ENCODE measurements around the gene CLSTN1.

The CLSTN1 gene

GRCh38 chr1:9710037-9710436, 113.7 kb downstream of the CLSTN1 start:
- intact Hi-C loops (cut with DNase I): no loop called here
- no peak for DNase-seq

- intact Hi-C loops (cut with DNase I): no loop called here
- no peak for DNase-seq
These were observed 117.6 kb downstream of the CLSTN1 start for GRCh38 chr1:9706178-9706577.

- DNase-seq: no peak
- intact Hi-C loops (cut with DNase I): no loop called here
These were observed 118.2 kb downstream of the CLSTN1 start for GRCh38 chr1:9705337-9706093.

- intact Hi-C loops (cut with DNase I): no loop called here
- DNase-seq: no peak
These were observed 120.1 kb downstream of the CLSTN1 start for GRCh38 chr1:9703681-9704080.

GRCh38 chr1:9703165-9703509, 120.6 kb downstream of the CLSTN1 start:
- DNase-seq: no peak
- intact Hi-C loops (cut with DNase I): no loop called here

GRCh38 chr1:9701665-9702064, 122.1 kb downstream of the CLSTN1 start:
- intact Hi-C loops (cut with DNase I): no loop called here

GRCh38 chr1:9700340-9700739, 123.4 kb downstream of the CLSTN1 start:
- intact Hi-C loops (cut with DNase I): no loop called here
- DNase-seq: no peak

More at GRCh38 chr1:9701665-9702064, 122.1 kb downstream of the CLSTN1 start:
- DNase-seq: no peak

- no peak for DNase-seq
- intact Hi-C loops (cut with DNase I): no loop called here
These were observed 124.4 kb downstream of the CLSTN1 start for GRCh38 chr1:9699361-9699760.

- no peak for DNase-seq
- intact Hi-C loops (cut with DNase I): no loop called here
These were observed 127.0 kb downstream of the CLSTN1 start for GRCh38 chr1:9696793-9697192.

- DNase-seq: peak in 1 of 42 donors; percentile 17
- intact Hi-C loops (cut with DNase I): no loop called here
These were observed 132.1 kb downstream of the CLSTN1 start for GRCh38 chr1:9691691-9692090.

- intact Hi-C loops (cut with DNase I): no loop called here
- DNase-seq: no peak
These were observed 132.7 kb downstream of the CLSTN1 start for GRCh38 chr1:9691108-9691445.

- no peak for DNase-seq
- intact Hi-C loops (cut with DNase I): no loop called here
These were observed 133.2 kb downstream of the CLSTN1 start for GRCh38 chr1:9690440-9691107.

GRCh38 chr1:9689971-9690381, 133.8 kb downstream of the CLSTN1 start:
- DNase-seq: peak in 9 of 42 donors; percentile 8 to 33 (median 13)
- intact Hi-C loops (cut with DNase I): no loop called here

GRCh38 chr1:9689011-9689706, 134.6 kb downstream of the CLSTN1 start:
- intact Hi-C loops (cut with DNase I): no loop called here
- DNase-seq: peak; percentile 17 to 86 (median 72)

GRCh38 chr1:9688599-9688998, 135.2 kb downstream of the CLSTN1 start:
- intact Hi-C loops (cut with DNase I): no loop called here
- DNase-seq: no peak

GRCh38 chr1:9687874-9688582, 135.7 kb downstream of the CLSTN1 start:
- intact Hi-C loops (cut with DNase I): no loop called here
- DNase-seq: peak in 1 of 42 donors; percentile 8

GRCh38 chr1:9687120-9687873, 136.5 kb downstream of the CLSTN1 start:
- intact Hi-C loops (cut with DNase I): no loop called here
- DNase-seq: peak in 12 of 42 donors; percentile 11 to 44 (median 18)

GRCh38 chr1:9684801-9685200, 139.0 kb downstream of the CLSTN1 start:
- intact Hi-C loops (cut with DNase I): no loop called here
- no peak for DNase-seq

GRCh38 chr1:9680828-9681227, 142.9 kb downstream of the CLSTN1 start:
- intact Hi-C loops (cut with DNase I): no loop called here
- no peak for DNase-seq

All from head of caudate nucleus (tissue), 42 donors.